DND-41 (cell line): ENCODE measurements around the gene DEFB123.

ENCODE experiments used
- ATAC-seq: fragments of 200-7000 bp; cut with Tn5 transposase; 3 replicates; pipeline ENCODE4 v1.9.1; 2021; ENCODE audit warnings: low read depth; ENCODE audit not compliant: insufficient read depth
- DNase-seq: peaks from one replicate; pipeline ENCODE4 v3.0.0-alpha.2; 2020
- H2AFZ ChIP-seq: 2 replicates; pipeline ENCODE4 v1.6.0; 2012; ENCODE audit warnings: low read depth, low read length
- H3K27ac ChIP-seq: 2 replicates; pipeline ENCODE4 v1.5.1; 2012; ENCODE audit warnings: low read length, inconsistent platforms
- H3K27me3 ChIP-seq: fragments of 200-600 bp; sonication (generic); 2 replicates; pipeline ENCODE4 v1.6.0; 2012; ENCODE audit warnings: low read length, mild to moderate bottlenecking, inconsistent platforms; ENCODE audit not compliant: insufficient read depth, poor library complexity
- H3K36me3 ChIP-seq: 2 replicates; pipeline ENCODE4 v1.5.1; 2012; ENCODE audit warnings: low read length, inconsistent platforms; ENCODE audit not compliant: insufficient read depth
- H3K4me1 ChIP-seq: 2 replicates; pipeline ENCODE4 v1.5.1; 2012; ENCODE audit warnings: mild to moderate bottlenecking, low read length; ENCODE audit not compliant: insufficient read depth
- H3K4me2 ChIP-seq: 2 replicates; pipeline ENCODE4 v1.6.0; 2012; ENCODE audit warnings: mild to moderate bottlenecking, moderate library complexity, low read length, inconsistent platforms; ENCODE audit not compliant: insufficient read depth
- H3K4me3 ChIP-seq, 2 experiments: fragments of 200-600 bp in 1 of 2; shearing (Covaris generic) in 1 of 2; 2 replicates each; pipeline ENCODE4 v1.5.1; 2012 to 2016; ENCODE audit warnings: inconsistent platforms in 2 of 2, low read length in 2 of 2, mild to moderate bottlenecking in 2 of 2, low read depth in 1 of 2, moderate library complexity in 1 of 2
- H3K79me2 ChIP-seq: 2 replicates; pipeline ENCODE4 v1.6.0; 2012; ENCODE audit warnings: low read length, inconsistent platforms; ENCODE audit not compliant: insufficient read depth
- H3K9ac ChIP-seq: 2 replicates; pipeline ENCODE4 v1.6.0; 2012; ENCODE audit warnings: low read depth, mild to moderate bottlenecking, inconsistent platforms, low read length, moderate library complexity
- H3K9me3 ChIP-seq: 2 replicates; pipeline ENCODE4 v1.5.1; 2012; ENCODE audit warnings: low read length, moderate library complexity, mild to moderate bottlenecking, inconsistent platforms; ENCODE audit not compliant: insufficient read depth, severe bottlenecking
- H4K20me1 ChIP-seq: 2 replicates; pipeline ENCODE4 v1.6.0; 2012; ENCODE audit warnings: low read length; ENCODE audit not compliant: insufficient read depth
- CTCF ChIP-seq: IDR thresholded peaks from 2 replicates; pipeline ENCODE4 v1.5.1; 2012; ENCODE audit warnings: borderline replicate concordance, low read length, moderate library complexity, mild to moderate bottlenecking; ENCODE audit not compliant: poor library complexity, severe bottlenecking; ENCODE audit errors: extremely low read depth
- EZH2 ChIP-seq: IDR thresholded peaks from 3 replicates; pipeline ENCODE4 v1.6.1; 2012; ENCODE audit warnings: borderline replicate concordance, low read depth, mild to moderate bottlenecking, moderate library complexity, low read length, inconsistent platforms; ENCODE audit not compliant: severe bottlenecking

The DEFB123 gene

DNA sequence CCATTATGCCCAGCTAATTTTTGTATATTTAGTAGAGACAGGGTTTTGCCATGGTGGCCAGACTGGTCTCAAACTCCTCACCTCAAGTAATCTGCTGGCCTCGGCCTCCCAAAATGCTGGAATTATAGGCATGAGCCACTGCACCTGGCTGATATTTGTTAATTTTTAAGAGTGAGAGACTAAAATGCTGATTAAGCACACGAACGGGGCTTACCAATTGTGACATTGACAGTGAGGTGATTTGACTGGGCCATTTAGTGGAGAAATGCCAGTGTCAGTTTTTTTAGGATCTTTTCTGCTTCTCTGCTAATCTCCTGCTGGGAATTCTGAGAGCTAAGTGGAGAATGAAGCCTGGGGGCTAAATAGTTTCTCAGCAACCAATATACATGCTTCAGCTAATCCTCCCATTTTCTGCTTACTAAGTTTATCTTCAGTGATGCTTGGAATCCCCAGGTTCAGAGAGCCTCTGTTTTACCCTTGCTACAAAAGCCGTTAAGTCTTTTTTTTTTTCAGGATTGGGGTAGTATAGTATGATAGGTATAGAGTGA lies 9.8 kb upstream of the DEFB123 start:
- H3K4me1 ChIP-seq = no peaks in the 10 kb centered on the region
- H3K79me2 ChIP-seq = no peaks in the 10 kb centered on the region
- DNase-seq (no peak), ATAC-seq (no peak)
- H3K9ac ChIP-seq = no peak overlapping the region
- H3K4me2 ChIP-seq = no peak overlapping the region
- H3K4me3 ChIP-seq = no peak overlapping the region
- no peaks in the 10 kb centered on the region for H4K20me1 ChIP-seq
- no peaks in the 10 kb centered on the region for H3K27me3 ChIP-seq
- H3K9me3 ChIP-seq = no peaks in the 10 kb centered on the region
- no peaks in the 10 kb centered on the region for H3K36me3 ChIP-seq
- H3K27ac ChIP-seq = no peak overlapping the region
- TF ChIP-seq EZH2 (no peak), CTCF (no peak)
- no peak overlapping the region for H2AFZ ChIP-seq

DNA sequence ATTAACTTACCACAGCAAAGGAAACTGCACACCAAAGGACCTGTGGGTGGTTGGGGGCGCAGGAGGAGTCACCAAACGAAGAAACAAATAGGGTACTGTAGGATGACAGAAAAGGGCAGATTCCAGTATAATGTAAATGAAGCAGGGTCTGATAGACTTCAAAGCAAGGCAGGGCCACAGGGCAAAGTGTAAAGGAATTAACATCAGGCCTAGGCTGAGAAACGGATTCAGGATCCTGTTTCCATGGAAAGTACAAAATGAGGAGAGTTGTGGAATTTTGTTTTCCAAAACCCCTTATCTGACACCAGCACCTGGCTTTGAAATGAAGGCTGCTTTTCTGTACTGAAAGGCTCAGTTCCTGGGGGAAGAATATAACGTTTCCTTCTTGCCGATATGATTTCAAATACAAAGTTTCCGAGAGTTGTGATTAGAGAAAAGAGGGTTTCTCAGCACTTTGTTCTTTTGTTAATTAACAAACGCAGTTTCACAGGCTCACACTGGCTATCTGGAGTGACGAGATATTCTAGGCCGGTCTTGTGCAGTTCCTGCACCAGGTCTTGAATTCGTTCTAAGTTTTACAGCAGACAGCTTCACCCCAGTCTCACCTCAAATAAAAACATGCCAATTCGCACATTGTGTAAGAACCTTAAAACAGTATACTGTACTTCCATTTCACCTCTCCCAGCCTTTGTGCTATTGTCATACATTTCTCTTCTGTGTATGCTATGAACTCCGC lies 5.8 kb downstream of the DEFB123 start:
- Histone ChIP-seq H2AFZ (no peak overlapping the region), H3K9me3 (no peaks in the 10 kb centered on the region), H3K4me3 (no peak overlapping the region), H3K27me3 (no peaks in the 10 kb centered on the region), H4K20me1 (no peaks in the 10 kb centered on the region), H3K79me2 (no peaks in the 10 kb centered on the region), H3K4me2 (no peak overlapping the region), H3K4me1 (no peaks in the 10 kb centered on the region), H3K36me3 (no peaks in the 10 kb centered on the region), H3K27ac (no peak overlapping the region), H3K9ac (no peak overlapping the region)
- ATAC-seq (no peak), DNase-seq (no peak)
- TF ChIP-seq CTCF (no peak), EZH2 (no peak)

DNA sequence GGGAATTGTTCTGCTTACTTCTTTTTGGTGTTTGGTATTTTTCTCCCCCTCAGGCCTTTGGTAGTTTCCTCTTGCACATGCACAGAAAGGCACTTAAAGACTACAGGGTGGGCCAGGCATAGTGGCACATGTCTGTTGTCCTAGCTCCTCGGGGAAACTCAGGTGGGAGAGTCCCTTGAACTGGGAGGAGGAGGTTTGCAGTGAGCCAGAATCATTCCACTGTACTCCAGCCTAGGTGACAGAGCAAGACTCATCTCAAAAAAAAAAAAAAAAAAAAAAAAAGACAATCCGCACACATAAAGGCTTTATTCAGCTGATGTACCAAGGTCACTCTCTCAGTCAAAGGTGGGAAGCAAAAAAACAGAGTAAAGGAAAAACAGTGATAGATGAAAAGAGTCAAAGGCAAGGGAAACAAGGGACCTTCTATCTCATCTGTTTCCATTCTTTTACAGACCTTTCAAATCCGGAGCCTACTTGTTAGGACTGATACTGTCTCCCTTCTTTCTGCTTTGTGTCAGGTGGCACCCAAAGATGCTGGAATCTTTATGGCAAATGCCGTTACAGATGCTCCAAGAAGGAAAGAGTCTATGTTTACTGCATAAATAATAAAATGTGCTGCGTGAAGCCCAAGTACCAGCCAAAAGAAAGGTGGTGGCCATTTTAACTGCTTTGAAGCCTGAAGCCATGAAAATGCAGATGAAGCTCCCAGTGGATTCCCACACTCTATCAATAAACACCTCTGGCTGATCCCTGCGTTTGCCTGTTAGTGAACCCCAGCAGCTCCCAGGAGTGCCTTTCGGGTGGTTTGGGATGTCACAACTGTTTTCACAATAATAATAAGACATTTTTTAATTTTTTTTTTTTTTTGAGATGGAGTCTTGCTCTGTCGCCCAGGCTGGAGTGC lies 9.3 kb downstream of the DEFB123 start:
- Histone ChIP-seq H3K79me2 (no peaks in the 10 kb centered on the region), H3K4me1 (no peaks in the 10 kb centered on the region), H3K4me2 (no peak overlapping the region), H4K20me1 (no peaks in the 10 kb centered on the region), H3K9me3 (no peaks in the 10 kb centered on the region), H3K36me3 (no peaks in the 10 kb centered on the region), H3K27ac (no peak overlapping the region), H3K4me3 (no peak overlapping the region), H2AFZ (no peak overlapping the region), H3K27me3 (no peaks in the 10 kb centered on the region), H3K9ac (no peak overlapping the region)
- no peak for TF ChIP-seq CTCF
- no peak for TF ChIP-seq EZH2
- ATAC-seq (no peak), DNase-seq (no peak)
